ENCODE results near the gene PAWR. TPM values are rescaled to one million over a fixed set of nuclear protein-coding genes. Genes with fewer than 3 reads are reported as not detected.

PAWR gene
- total RNA-seq, 1 experiment from 2014 or later, result 204 TPM

GRCh38 chr12:79618848-79619404, 71.8 kb downstream of the PAWR start:
- Mint-ChIP-seq H3K36me3 (ENCODE audit: insufficient read depth, unreplicated experiment) (peaks cover 26% of the 10 kb centered on the region), H3K27me3 (ENCODE audit: unreplicated experiment) (no peaks in the 10 kb centered on the region), H3K27ac (ENCODE audit: unreplicated experiment) (no peak overlapping the region), H3K4me3 (ENCODE audit: low read depth, unreplicated experiment) (no peak overlapping the region), H3K4me1 (ENCODE audit: low read depth, unreplicated experiment) (peaks cover 32% of the 10 kb centered on the region), H3K9me3 (ENCODE audit: low read depth, unreplicated experiment) (no peaks in the 10 kb centered on the region)
- CTCF ChIA-PET, result no interaction called here
- TF ChIP-seq, protein P1, sequence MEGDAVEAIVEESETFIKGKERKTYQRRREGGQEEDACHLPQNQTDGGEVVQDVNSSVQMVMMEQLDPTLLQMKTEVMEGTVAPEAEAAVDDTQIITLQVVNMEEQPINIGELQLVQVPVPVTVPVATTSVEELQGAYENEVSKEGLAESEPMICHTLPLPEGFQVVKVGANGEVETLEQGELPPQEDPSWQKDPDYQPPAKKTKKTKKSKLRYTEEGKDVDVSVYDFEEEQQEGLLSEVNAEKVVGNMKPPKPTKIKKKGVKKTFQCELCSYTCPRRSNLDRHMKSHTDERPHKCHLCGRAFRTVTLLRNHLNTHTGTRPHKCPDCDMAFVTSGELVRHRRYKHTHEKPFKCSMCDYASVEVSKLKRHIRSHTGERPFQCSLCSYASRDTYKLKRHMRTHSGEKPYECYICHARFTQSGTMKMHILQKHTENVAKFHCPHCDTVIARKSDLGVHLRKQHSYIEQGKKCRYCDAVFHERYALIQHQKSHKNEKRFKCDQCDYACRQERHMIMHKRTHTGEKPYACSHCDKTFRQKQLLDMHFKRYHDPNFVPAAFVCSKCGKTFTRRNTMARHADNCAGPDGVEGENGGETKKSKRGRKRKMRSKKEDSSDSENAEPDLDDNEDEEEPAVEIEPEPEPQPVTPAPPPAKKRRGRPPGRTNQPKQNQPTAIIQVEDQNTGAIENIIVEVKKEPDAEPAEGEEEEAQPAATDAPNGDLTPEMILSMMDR (IDR thresholded peaks at IDR 0.05; ENCODE audit: unreplicated experiment), result no peak
- intact Hi-C loops (cut with micrococcal nuclease; ENCODE audit: unreplicated experiment), result no loop called here
- BruUV-seq (replicated peaks), result TSS peak; percentile 7
- DNase-seq, result no peak

- TF ChIP-seq, protein P1 (IDR thresholded peaks at IDR 0.05; ENCODE audit: unreplicated experiment), result no peak
- Mint-ChIP-seq H3K4me3 (ENCODE audit: low read depth, unreplicated experiment) (no peak overlapping the region), H3K9me3 (ENCODE audit: low read depth, unreplicated experiment) (no peaks in the 10 kb centered on the region), H3K27me3 (ENCODE audit: unreplicated experiment) (no peaks in the 10 kb centered on the region), H3K27ac (ENCODE audit: unreplicated experiment) (no peak overlapping the region), H3K36me3 (ENCODE audit: insufficient read depth, unreplicated experiment) (peaks cover 26% of the 10 kb centered on the region), H3K4me1 (ENCODE audit: low read depth, unreplicated experiment) (peaks cover 27% of the 10 kb centered on the region)
- BruUV-seq (replicated peaks), result no TSS peak
- CTCF ChIA-PET, result interaction anchor here (0.5 kb wide), 1 partner anchor 17 kb away, joined by 3 read pairs; no protein-coding TSS in a partner anchor
- intact Hi-C loops (cut with micrococcal nuclease; ENCODE audit: unreplicated experiment), result no loop called here
- DNase-seq, result no peak
These were observed 73.1 kb downstream of the PAWR start for GRCh38 chr12:79617696-79618095.

GRCh38 chr12:79615596-79616560, 74.9 kb downstream of the PAWR start:
- BruUV-seq (replicated peaks), result no TSS peak
- peaks cover 17% of the 10 kb centered on the region for H3K4me1 Mint-ChIP-seq (ENCODE audit: low read depth, unreplicated experiment)
- no peak overlapping the region for H3K27ac Mint-ChIP-seq (ENCODE audit: unreplicated experiment)
- TF ChIP-seq, protein P1 (IDR thresholded peaks at IDR 0.05; ENCODE audit: unreplicated experiment), result no peak
- no peak for DNase-seq
- H3K9me3 Mint-ChIP-seq (ENCODE audit: low read depth, unreplicated experiment), result no peaks in the 10 kb centered on the region
- intact Hi-C loops (cut with micrococcal nuclease; ENCODE audit: unreplicated experiment), result no loop called here
- CTCF ChIA-PET, result interaction anchor here (0.5 to 1.2 kb wide), 4 partner anchors 48 to 1096 kb away, joined by 3 to 4 read pairs (median 3); no protein-coding TSS in a partner anchor
- H3K27me3 Mint-ChIP-seq (ENCODE audit: unreplicated experiment), result no peaks in the 10 kb centered on the region
- peaks cover 25% of the 10 kb centered on the region for H3K36me3 Mint-ChIP-seq (ENCODE audit: insufficient read depth, unreplicated experiment)
- no peak overlapping the region for H3K4me3 Mint-ChIP-seq (ENCODE audit: low read depth, unreplicated experiment)

DNA sequence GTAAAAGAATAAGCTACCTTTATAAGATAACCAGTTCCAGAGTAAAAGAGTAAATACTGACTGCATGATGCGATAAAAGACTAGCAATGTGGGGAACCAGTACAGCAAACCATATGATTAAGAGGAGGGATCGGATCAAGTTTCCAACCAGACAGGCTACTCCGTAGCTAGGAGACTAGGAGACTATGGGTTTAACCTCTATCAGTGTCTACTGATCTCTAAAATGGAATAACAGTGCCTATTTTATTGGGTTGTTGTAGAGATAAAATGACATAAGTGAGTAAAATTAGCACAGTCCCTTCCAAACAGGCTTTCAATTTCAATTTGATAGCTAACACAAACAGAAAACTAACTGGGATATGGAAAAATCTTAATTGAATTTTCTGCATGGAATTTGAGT, 76.0 kb downstream of the PAWR start:
- no peak for DNase-seq
- H3K27ac Mint-ChIP-seq (ENCODE audit: unreplicated experiment), result no peak overlapping the region

More for the DNA sequence above, 76.0 kb downstream of the PAWR start:
- Mint-ChIP-seq H3K9me3 (ENCODE audit: low read depth, unreplicated experiment) (no peaks in the 10 kb centered on the region), H3K36me3 (ENCODE audit: insufficient read depth, unreplicated experiment) (peaks cover 17% of the 10 kb centered on the region), H3K4me1 (ENCODE audit: low read depth, unreplicated experiment) (peaks cover 6% of the 10 kb centered on the region), H3K4me3 (ENCODE audit: low read depth, unreplicated experiment) (no peak overlapping the region), H3K27me3 (ENCODE audit: unreplicated experiment) (no peaks in the 10 kb centered on the region)
- CTCF ChIA-PET, result no interaction called here
- no TSS peak for BruUV-seq (replicated peaks)
- TF ChIP-seq, protein P1 (IDR thresholded peaks at IDR 0.05; ENCODE audit: unreplicated experiment), result no peak
- intact Hi-C loops (cut with micrococcal nuclease; ENCODE audit: unreplicated experiment), result no loop called here
